NAMALWA (cell line): Measurements from ENCODE around the gene RSAD1.
"Not testable (repeated sequence)": the region's sequence is repeated elsewhere in the genome, so short reads cannot be mapped to it uniquely, and the experiment has no call there.

Experiments
- DNase-seq: peaks from one replicate; pipeline ENCODE4 v3.0.0-alpha.2; 2015; ENCODE audit warnings: low spot score

The RSAD1 gene

DNA sequence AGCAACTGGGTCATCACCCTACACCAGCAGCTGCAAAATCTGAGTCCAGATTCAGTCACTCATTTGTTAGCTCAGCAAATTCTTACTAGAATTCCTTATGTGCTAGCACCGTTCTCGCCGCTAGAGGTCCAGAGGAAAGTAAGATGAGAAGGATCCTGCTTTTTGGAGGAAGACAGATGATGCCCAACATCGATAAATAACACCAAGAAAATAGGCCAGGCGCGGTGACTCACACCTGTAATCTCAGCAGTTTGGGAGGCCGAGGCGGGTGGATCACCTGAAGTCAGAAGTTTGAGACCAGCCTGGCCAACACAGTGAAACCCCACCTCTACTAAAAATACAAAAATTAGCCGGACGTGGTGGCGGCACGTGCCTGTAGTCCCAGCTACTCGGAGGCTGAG lies 5.9 kb upstream of the RSAD1 start:
- not testable (repeated sequence) for DNase-seq

DNA sequence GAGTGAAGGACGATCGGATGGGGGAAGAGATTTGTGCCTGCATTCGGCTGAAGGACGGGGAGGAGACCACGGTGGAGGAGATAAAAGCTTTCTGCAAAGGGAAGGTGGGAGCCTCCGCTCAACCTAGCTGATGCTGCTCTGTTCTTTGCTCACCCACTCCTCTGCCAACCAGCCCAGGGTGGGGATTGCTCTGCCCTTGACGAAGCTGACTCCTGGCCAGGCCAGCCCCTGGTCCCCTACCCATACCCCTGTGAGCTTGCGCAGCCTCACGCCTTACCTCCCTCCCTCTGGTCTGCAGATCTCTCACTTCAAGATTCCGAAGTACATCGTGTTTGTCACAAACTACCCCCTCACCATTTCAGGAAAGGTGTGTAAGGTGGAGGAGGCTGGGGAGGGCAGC lies 4.8 kb upstream of the RSAD1 start:
- DNase-seq = no peak

DNA sequence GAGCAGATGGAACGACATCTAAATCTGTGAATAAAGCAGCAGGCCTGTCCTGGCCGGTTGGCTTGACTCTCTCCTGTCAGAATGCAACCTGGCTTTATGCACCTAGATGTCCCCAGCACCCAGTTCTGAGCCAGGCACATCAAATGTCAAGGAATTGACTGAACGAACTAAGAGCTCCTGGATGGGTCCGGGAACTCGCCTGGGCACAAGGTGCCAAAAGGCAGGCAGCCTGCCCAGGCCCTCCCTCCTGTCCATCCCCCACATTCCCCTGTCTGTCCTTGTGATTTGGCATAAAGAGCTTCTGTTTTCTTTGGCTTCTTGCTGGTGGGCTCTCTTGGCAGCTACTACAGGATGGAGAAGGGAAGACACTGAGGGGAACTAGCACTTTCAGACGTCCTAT lies 4.1 kb upstream of the RSAD1 start:
- no peak for DNase-seq

DNA sequence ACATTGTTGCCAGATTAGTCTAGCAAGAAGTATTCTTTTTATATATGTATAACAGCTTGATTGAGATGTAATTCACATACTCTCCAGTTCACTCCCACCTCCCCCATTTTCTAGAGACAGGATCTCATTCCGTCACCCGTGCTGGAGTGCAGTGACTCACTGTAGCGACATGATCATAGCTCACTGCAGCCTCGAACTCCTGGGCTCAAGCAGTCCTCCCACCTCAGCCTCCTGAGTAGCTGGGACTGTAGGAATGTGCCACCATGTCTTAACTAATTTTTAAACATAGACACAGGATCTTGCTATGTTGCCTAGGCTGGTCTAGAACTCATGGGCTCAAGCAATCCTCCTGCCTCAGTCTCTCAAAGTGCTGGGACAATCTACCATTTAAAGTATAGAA lies 3.3 kb upstream of the RSAD1 start:
- DNase-seq = no peak

DNA sequence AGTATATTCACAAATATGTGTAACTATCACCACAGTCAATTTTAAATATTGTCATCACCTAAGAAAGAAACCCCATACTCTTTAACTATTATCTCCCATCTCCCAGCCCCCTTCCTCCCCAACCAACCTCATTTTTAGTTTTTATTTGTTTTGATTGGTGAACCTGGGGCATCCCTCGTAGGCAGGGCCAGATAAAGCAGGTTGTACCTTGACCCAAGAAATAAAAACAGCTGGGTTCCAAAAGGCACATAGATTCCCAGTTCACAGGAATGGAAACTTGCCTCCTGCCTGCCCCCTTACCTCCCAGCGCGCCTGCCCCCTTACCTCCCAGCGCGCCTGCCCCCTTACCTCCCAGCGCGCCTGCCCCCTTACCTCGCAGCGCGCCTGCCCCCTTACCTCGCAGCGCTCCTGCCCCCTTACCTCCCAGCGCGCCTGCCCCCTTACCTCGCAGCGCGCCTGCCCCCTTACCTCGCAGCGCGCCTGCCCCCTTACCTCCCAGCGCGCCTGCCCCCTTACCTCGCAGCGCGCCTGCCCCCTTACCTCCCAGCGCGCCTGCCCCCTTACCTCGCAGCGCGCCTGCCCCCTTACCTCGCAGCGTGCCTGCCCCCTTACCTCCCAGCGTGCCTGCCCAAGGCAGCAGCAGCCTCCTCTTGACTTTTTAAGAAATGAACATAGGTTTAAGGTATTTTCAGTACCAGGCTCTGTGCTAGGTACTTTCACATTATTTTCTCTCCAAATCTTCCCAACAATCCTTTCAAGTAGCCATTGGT lies 2.7 kb upstream of the RSAD1 start:
- DNase-seq = not testable (repeated sequence)

DNA sequence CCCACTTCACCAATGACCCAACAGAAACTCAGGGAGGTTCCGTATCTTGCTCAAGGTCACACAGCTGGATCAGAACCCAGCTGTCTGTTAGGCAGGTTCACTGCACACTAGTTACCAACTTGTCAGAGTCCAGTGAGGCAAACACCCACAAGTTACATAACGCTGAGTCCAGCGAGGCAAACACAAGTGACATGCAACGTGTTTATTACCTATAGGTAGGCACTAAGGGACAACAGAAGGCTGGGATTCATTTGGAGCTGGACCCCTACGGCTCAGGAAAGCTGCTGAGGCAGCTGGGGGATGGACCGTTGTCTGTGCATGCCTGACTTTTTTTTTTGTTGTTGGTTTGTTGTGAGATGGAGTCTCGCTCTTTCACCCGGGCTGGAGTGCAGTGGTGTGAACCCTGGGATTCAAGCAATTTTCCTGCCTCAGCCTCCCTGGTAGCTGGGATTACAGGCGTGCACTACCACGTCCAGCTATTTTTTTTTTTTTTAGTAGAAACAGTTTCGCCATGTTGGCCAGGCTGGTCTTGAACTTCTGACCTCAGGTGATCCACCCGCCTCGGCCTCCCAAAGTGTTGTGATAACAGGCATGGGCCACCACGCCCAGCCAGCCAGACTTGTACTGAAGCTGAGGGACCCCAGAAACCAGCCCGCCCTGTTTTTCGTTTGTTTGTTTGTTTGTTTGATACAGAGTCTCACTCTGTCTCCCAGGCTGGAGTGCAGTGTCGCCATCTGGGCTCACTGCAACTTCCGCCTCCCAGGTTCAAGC lies 1.9 kb upstream of the RSAD1 start:
- DNase-seq = no peak

DNA sequence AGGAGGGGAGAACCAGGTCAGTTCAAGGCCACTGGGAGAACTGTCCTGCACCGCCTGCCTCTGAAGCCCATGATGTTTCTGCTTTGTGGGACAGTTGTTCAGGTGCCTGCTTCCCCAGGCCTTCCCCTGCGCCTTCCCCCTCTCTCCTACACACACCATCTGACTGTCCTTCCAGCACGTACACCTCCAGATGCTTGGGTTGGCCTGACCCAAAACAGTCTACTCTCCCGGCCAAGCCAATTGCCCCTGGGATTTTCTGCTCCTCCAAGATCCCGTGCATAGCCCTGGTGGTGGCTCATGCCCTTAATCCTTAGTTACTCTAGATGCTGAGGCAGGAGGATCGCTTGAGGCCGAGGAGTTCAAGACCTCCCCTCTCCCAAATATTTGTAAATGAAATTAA lies 684 bp upstream of the RSAD1 start:
- no peak for DNase-seq

DNA sequence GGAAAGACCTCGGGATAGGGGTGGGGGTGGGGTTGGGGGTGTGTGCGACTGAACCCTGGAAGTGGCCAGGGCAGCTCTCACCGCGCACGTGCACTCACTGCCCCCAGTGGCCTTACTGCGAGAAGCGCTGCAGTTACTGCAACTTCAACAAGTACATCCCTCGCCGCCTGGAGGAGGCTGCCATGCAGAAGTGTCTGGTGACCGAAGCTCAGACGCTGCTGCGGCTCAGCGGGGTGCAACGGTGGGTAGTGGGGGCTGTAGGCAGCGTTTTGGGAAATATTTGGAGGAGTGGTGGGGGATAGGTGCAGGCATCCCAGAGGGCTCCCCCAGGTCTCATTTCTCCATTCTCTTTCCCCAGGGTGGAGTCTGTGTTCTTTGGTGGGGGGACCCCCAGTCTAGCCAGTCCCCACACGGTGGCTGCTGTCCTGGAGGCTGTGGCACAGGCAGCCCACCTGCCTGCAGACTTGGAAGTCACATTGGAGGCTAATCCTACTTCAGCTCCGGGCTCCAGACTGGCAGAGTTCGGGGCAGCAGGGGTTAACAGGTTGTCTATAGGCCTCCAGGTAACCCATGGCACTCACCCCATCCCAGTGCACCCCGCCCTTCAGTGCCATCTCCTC lies 972 bp downstream of the RSAD1 start:
- DNase-seq = peak; percentile 88

DNA sequence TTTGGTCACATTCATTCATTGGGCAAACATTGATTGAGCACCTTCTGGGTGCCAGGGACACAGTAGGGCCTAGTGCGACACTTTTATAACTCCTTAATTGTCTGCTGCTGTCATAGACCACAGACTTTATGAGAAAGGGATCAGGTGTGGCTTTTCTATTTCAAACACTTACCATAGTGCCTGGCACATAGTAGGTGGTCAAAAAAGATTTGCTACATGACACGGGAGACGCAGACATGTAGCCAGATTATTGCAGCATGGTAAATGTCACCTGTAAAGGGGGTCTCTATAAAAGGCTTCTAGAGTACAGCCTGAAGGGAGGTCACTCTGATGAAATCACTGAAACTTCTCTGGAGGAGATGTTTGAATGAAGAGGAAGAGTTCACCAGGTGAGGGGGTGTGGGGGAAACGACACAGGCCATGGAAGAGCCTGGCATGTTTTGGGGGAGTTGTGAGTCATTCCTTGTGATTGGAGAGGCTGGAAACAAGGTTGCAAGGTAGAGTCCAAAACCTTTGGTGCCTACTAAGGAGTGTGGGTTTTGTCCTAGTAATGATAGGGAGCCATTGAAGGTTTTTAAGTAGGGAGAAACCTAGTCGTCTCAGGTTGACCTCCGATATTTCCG lies 1.6 kb downstream of the RSAD1 start:
- DNase-seq = no peak

DNA sequence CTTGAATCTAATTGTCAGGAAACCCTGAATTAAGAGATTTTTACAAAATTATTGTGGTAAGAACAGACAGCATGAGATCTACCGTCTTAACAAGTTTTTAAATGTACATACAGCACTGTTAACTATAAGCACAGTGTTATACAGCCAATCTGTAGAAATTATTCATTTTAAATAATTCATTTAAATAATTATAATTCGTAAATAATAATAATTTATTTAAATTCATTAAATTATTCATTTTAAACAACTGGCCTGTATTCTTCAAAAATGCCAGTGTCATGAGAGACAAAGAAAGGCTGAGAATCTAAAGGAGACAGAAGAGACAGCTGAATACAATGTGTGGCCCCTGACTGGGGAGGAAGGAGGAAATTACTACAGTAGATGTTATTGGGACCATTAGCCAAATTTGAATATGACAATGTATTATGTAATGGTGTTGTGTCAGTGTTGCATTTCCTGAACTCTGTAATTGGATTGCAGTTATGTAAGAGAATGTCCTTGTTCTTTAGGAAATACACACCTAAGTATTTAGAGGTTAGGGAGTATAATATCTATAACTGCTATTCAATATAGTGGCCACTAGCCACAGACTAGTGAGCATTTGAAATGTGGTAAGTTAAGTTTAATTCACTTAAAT lies 2.3 kb downstream of the RSAD1 start:
- DNase-seq = peak; percentile 24

DNA sequence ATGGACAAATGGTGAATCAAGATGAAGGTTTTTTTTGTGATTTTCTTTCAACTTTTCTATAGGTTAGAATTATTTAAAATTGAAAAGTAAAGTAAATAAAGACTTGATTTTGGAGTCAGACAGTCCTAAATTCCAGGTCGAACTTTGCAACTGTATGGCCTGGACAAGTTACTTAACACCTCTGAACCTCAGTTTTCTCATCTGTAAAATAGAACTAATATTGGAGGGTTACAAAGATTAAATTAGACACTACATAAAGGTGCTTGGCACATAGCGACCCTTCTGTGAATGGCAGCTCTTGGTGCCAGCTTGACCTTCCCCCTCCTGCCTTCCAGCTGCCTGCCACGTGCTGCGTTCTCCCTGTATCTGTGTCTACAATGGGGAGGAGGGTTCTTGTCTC lies 3.0 kb downstream of the RSAD1 start:
- DNase-seq = no peak

DNA sequence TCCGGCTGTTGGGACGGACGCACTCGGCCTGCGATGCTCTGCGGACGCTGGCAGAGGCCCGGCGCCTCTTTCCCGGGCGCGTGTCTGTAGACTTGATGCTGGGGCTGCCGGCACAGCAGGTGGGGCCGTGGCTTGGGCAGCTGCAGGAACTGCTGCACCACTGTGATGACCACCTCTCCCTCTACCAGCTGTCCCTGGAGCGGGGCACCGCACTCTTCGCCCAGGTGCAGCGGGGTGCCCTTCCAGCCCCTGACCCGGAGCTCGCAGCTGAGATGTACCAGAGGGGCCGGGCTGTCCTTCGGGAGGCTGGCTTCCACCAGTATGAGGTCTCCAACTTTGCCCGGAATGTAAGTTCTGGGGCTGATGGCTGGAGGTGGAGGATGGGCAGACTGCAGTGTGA lies 3.5 kb downstream of the RSAD1 start:
- DNase-seq = no peak

DNA sequence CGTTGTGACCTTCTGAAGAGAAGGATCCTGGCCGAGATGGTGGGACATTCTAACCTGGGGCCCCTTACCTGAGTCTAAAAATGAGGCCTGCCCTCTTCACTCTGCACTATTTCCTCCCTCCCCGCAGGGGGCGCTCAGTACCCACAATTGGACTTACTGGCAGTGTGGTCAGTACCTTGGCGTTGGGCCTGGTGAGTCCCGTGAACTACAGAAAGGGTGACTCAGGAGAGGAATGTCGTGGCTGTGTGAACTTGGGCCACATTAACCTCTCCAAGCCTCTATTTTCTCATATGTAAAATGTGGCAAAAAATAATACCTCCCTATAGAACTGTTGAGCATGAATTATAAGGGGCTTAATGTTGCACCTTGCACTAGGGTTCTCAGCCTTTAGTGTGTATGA lies 3.9 kb downstream of the RSAD1 start:
- peak; percentile 85 for DNase-seq

DNA sequence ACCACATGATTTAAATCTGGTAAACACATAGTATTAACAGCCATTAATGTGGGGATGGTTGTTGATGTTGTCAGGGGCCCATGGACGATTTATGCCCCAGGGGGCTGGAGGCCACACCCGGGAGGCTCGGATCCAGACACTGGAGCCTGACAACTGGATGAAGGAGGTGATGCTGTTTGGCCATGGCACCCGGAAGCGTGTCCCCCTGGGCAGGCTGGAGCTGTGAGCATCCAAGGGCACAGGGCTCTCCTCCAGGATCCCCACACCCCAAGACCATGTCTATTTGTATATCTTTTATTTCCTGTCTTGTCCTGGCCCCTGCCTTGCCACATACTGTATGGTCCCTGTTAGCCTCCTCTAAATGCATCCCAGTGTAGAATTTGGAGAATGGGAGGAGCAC lies 4.6 kb downstream of the RSAD1 start:
- no peak for DNase-seq

DNA sequence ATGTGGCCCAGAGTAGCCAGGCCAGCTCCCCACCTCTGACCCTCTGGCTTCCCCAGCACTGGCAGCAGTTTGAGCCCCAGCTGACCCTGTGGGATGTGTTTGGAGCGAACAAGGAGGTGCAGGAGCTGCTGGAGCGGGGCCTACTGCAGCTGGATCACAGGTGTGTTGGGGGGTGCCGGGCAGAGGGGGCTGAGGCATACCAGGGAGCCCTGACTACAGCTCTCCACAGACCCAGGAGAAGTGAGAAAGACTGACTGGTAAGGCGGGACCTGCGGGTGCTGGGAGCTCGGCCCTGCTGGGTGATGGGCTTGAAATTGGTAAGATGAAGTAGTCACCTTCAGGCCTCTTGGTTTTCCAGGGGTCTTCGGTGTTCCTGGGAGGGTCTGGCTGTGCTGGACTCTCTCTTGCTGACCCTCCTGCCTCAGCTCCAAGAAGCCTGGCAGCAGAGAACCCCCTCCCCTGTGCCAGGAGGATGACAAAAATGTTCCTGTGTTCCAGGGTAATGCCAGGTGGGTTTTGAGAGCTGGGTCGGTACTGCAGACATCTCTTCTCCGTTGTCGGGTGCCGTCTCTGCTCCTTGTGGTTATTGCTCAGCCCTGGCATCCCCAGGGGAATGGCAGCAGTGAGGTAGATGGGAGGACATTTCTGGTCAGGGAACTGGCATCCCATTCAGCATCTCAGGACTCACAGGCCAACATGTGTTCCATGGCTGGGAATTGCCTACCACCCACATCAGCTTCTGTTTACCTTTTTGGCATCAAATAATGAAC lies 5.9 kb downstream of the RSAD1 start:
- DNase-seq = no peak

DNA sequence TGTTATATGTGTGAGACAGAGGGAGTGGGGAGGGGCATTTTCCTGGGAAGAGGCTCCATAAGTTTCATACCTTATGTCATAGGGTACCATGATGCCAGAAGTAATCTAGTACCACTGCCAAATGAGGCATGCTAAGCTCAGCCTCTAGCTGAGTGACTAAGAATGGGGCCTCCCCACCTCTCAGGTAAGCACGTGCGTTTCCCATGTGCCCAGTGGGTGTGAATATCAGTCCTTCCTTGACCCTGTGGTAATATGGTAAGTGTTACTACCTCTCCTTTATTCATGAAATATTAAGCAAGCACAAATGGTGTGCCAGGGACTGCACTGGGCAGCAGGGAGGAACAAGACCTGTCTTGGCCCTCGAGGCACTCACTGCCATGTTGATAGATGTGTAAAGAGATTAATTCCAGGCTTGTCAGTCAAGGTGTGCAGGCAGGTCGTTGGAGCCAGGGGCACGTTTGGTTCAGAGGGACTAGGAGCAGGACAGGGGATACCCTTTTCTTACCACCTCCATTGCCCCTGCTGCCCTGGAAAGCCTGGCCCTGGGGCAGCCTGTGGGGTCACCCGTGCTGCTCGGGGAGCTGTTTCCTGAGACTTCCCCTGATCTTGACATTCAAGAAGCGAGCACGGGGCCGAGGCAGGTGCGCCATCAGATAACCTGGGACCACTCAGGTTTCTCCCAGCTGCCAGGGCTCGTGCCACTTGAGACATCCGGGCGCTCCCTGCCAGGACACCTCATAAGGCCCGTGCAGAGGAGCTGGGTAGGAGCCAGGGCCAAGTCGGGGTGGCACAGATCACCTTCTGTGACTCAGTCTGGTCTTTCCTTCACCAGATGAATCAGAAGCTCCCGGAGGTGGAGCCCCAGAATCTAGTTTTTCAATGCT lies 8.8 kb downstream of the RSAD1 start:
- DNase-seq = no peak

DNA sequence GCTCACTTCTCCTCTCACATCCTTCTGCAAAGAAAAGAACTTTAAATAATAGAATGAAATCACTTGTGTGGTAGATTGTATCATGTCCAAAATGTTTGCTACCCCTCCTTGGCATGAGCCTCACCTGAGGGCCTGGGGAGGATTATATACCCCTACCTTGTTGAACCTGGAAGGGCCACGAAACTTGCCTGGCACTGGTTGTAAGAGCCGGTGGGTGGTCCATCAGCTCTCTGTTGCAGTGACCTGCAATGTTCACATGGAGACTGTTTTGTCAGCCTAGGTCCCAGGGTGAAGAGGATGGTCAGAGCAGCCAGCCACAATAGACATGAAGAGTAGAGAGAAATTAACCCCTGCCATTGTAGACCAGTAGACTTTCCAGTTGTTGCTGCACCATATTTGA lies 10.2 kb downstream of the RSAD1 start:
- no peak for DNase-seq

DNA sequence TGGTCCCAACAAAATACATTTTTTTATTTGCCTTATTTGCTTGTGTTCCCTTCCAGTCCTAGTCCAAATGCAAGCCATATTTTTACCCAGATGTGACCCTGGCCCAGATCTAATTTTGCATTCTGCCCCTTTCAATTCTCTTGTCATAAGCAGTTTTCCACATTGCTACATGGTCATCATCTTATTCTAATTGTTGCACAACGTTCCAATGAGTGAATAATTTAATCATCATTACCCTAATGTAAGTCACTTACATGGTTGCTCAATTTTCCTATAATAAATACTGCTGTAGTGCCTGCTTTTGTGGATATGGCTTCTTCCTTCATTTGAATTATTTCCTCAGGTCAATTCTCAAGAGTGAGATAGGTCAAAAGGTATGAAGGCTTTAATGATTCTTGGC lies 12.8 kb downstream of the RSAD1 start:
- DNase-seq = no peak

DNA sequence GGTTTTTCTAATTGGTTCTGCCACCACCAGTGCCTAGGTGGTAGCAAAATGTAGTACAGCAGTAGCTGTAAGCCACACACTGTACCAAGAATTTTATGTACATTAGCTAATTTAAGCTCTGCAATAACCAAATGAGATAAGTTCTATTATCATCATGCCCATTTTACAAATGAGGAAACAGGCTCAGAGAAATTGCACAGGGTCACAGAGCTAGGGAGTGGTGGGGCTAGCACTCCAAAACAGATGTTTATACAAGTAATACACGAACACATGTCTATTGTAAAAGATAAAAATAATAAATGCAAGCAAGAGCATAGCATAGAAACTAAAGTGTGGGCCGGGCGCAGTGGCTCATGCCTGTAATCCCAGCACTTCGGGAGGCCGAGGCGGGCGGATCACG lies 13.6 kb downstream of the RSAD1 start:
- DNase-seq = no peak

DNA sequence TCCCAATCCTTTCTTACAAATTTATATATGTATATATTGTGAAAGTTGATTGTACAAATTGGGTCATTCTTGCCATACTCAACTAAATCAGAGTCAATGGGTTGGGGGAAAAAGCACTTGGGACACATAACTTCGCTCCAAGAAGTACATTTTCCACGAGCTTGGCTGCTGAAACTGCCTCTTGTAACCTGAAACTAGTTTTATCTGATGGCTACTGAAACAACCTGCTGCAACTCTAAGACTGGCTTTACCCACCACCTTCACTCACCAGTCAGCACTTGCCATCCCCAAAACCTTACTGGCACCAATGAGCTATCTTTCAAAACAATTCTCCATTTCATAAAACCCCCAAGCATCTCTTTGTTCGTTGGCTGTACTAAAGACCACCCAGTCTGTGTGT lies 15.1 kb downstream of the RSAD1 start:
- no peak for DNase-seq
